ENCODE results near the gene SLC1A7.
A peak's percentile ranks its signal among the peaks of the same experiment; 100 is the strongest.

Gene SLC1A7

DNA sequence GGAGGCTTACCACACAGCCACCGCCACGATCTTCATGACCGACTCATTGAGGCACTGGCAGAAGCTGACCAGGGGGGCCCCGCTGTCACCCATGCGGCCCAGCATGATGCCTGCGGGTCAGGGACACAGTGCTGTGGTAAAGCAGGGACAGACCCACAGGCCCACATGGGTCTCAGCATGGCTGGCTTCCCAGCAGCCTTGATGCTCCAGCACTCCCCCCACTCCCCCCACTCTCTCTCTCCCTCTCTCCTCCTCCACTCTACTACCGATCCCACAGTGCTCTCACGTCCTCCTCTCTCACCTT lies 49.0 kb downstream of the SLC1A7 start:
- H3K27me3 ChIP-seq = no peaks in the 10 kb centered on the region
- H3K9me3 ChIP-seq (replicated peaks in 1 of 11) = peaks cover 33 to 38% (median 35%) of the 10 kb centered on the region in 11 experiments
- no peak overlapping the region for H3K4me3 ChIP-seq
- no peaks in the 10 kb centered on the region for H4K20me1 ChIP-seq
- peaks cover 0 to 18% (median 14%) of the 10 kb centered on the region in 10 experiments; a peak in 14 of 20 replicates for H3K4me1 ChIP-seq
- H3K27ac ChIP-seq = peak overlapping the region in 2 of 11 experiments; percentile 8 to 72; a peak in 1 of 22 replicates
- TF ChIP-seq Cebpa-rat (IDR thresholded peaks at IDR 0.05) = no peak
- no peak overlapping the region for H3K9ac ChIP-seq
- no peaks in the 10 kb centered on the region for H3K36me3 ChIP-seq
- H3K4me2 ChIP-seq = no peak overlapping the region

DNA sequence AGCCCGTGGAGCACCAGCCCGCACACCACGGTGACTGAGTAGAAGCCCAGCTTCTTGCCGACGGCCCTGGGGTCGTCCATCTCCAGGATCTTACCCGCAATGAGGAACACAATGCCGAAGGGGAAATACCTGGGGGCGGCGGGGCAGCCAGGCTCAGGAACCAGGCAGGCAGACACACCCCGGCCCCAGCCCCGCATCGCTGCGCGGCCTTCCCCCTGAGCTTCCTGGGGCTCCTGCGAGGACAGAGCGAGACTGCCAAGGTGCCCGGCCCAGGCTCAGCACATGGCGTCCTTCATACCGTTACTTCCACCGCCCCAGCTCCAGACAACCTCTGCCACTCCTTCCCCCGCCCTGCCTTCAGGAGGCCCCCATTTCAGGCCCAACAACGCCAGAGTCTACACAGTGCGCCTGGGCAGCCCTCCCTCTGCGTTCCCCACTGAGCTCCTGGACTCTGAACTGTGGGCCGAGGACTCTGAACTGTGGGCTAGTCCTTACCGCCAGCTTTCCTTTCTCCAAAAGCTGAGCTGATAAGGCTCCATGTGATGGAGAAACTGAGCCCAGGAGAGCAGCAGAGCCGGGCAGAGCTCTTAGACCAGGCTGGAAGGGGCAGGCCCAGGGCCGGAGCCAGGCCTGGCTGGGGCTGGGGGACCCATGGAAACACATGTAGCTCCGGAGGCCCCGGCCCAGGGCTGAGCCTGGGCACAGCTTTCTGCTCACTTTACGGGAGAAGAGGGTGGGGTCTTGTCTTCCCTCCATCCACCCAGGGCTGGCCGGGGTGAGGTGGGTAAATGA lies 49.6 kb downstream of the SLC1A7 start:
- no peaks in the 10 kb centered on the region for H3K36me3 ChIP-seq
- H3K4me1 ChIP-seq = peaks cover 0 to 18% (median 14%) of the 10 kb centered on the region in 10 experiments; a peak in 14 of 20 replicates
- H3K4me3 ChIP-seq = no peak overlapping the region
- no peak for TF ChIP-seq Cebpa-rat (IDR thresholded peaks at IDR 0.05)
- no peaks in the 10 kb centered on the region for H3K27me3 ChIP-seq
- no peaks in the 10 kb centered on the region for H4K20me1 ChIP-seq
- no peak overlapping the region for H3K4me2 ChIP-seq
- H3K9me3 ChIP-seq (replicated peaks in 1 of 11) = peaks cover 28 to 33% (median 29%) of the 10 kb centered on the region in 11 experiments
- peak overlapping the region in 3 of 11 experiments; percentile 8 to 72 (median 53); a peak in 5 of 22 replicates for H3K27ac ChIP-seq
- no peak overlapping the region for H3K9ac ChIP-seq

DNA sequence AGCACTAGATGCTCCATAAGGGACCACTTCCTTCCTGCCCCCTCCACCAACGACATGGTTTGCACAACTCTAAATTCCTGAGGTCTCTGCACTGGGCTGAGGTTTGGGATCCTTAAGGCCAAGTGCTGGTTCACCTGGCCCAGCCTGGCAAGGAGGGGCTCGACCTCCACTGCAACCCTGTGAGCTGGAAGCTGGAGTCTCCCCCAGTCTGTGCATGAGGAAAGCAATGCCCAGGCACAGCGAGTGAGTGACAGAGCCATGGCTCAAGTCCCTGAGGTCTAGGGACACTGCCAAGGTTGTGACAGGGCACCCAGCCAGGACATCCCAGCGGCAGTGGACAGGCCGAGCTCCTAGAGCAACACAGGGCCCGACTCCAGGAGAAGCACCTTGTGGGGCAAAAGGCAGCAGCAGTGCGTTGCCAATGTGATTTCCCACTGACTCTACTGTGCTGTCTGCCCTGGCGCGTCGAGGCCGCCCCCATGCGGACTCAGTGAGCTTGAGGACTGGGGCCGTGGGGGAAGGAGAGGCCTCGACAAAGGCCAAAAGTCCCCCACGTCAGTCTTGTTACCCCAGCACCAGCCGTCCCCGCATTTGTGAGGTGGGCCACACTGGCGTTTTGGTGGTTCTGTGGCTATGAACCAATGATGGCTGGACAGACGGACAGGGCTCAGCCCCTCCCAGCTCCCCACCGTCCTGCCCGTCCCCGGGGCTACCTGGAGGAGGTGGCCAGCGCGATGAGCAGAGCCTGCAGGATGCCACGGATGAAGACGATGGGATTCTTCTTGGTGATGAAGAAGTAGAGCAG lies 50.4 kb downstream of the SLC1A7 start:
- Histone ChIP-seq H3K27ac (peak overlapping the region in 6 of 11 experiments; percentile 13 to 72 (median 55); a peak in 8 of 22 replicates), H3K4me3 (no peak overlapping the region), H4K20me1 (no peaks in the 10 kb centered on the region), H3K36me3 (no peaks in the 10 kb centered on the region), H3K9me3 (replicated peaks in 1 of 11) (peaks cover 20 to 25% (median 21%) of the 10 kb centered on the region in 11 experiments), H3K4me1 (peaks cover 0 to 18% (median 14%) of the 10 kb centered on the region in 10 experiments; a peak in 14 of 20 replicates), H3K9ac (peak overlapping the region in 1 of 11 experiments; percentile 46; a peak in 5 of 22 replicates), H3K4me2 (peak overlapping the region in 9 of 11 experiments; percentile 10 to 69 (median 20); a peak in 14 of 22 replicates), H3K27me3 (no peaks in the 10 kb centered on the region)
- peak in 1 of 11 experiments; percentile 45; a peak in 3 of 22 replicates for TF ChIP-seq Cebpa-rat (IDR thresholded peaks at IDR 0.05)

- Histone ChIP-seq H3K27ac (peak overlapping the region in 6 of 11 experiments; percentile 31 to 72 (median 59); a peak in 10 of 22 replicates), H3K9ac (peak overlapping the region in 2 of 11 experiments; percentile 46; a peak in 3 of 22 replicates), H3K4me2 (peak overlapping the region in 4 of 11 experiments; percentile 15 to 69 (median 51); a peak in 3 of 22 replicates), H3K27me3 (no peaks in the 10 kb centered on the region), H3K9me3 (replicated peaks in 1 of 11) (peaks cover 4 to 9% (median 5%) of the 10 kb centered on the region in 11 experiments), H4K20me1 (no peaks in the 10 kb centered on the region), H3K4me3 (no peak overlapping the region), H3K4me1 (peaks cover 0 to 18% (median 14%) of the 10 kb centered on the region in 10 experiments; a peak in 14 of 20 replicates), H3K36me3 (no peaks in the 10 kb centered on the region)
- no peak for TF ChIP-seq Cebpa-rat (IDR thresholded peaks at IDR 0.05)
Measured at GRCh38 chr1:53090227-53091147, 52.0 kb downstream of the SLC1A7 start.

GRCh38 chr1:53089478-53090226 lies 52.8 kb downstream of the SLC1A7 start:
- Histone ChIP-seq H4K20me1 (no peaks in the 10 kb centered on the region), H3K9me3 (replicated peaks in 1 of 11) (peaks cover 0 to under 1% (median 0%) of the 10 kb centered on the region in 11 experiments; a peak in 2 of 22 replicates), H3K9ac (no peak overlapping the region), H3K4me2 (no peak overlapping the region), H3K4me3 (no peak overlapping the region), H3K4me1 (peaks cover 0 to 18% (median 14%) of the 10 kb centered on the region in 10 experiments; a peak in 14 of 20 replicates), H3K27ac (0 out of 22 replicates have a peak overlapping the region, but pooled peaks of 1 of the 11 experiments have one; percentile 22), H3K36me3 (no peaks in the 10 kb centered on the region), H3K27me3 (no peaks in the 10 kb centered on the region)
- no peak for TF ChIP-seq Cebpa-rat (IDR thresholded peaks at IDR 0.05)

DNA sequence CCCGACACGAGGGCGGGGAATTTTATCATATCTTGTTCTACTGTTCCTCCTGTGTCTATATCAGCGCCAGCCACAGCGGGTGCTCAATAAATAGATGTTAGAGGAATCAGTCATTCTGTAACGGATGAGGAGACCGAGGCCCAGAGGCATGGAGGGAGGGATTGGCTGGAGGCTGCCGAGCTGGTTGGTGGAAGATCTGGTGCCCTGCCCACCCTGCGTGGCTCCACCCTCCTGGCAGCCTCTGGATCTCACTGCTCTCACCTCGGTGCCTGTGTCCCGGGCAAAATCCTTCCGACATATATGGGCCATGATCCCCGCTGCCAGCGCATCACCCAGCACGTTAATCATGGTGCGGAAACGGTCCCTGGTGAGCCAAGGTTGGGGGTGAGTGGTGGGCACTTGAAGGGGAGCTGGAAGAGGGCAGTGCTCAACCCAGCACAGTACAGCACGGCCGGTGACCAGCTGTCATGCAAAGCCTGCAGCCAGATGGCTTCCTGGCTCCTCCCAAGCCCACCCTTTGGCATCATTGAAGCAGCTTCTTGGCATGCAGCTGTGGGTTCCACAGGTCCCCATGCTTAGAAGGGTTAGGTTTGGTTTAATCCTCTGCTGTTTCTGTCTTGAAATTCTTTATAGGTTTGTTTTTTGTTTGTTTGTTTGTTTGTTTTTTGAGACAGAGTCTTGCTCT lies 53.7 kb downstream of the SLC1A7 start:
- no peak for TF ChIP-seq Cebpa-rat (IDR thresholded peaks at IDR 0.05)
- Histone ChIP-seq H3K9me3 (replicated peaks in 1 of 11) (no peaks in the 10 kb centered on the region), H3K27ac (no peak overlapping the region)

More for the DNA sequence above, 53.7 kb downstream of the SLC1A7 start:
- no peak overlapping the region for H3K4me3 ChIP-seq
- H3K36me3 ChIP-seq = no peaks in the 10 kb centered on the region
- H4K20me1 ChIP-seq = no peaks in the 10 kb centered on the region
- H3K9ac ChIP-seq = no peak overlapping the region
- no peak overlapping the region for H3K4me2 ChIP-seq
- H3K4me1 ChIP-seq = peaks cover under 1 to 19% (median 14%) of the 10 kb centered on the region in 10 experiments; a peak in 18 of 20 replicates
- no peaks in the 10 kb centered on the region for H3K27me3 ChIP-seq
